ENCODE results near the gene RASGEF1B. TPM values are rescaled to one million over a fixed set of nuclear protein-coding genes. Genes with fewer than 3 reads are reported as not detected.
A peak's percentile ranks its signal among the peaks of the same experiment; 100 is the strongest.

Gene RASGEF1B
- total RNA-seq, 2 donors from 2014 or later = 7.8 to 24.5 TPM

DNA sequence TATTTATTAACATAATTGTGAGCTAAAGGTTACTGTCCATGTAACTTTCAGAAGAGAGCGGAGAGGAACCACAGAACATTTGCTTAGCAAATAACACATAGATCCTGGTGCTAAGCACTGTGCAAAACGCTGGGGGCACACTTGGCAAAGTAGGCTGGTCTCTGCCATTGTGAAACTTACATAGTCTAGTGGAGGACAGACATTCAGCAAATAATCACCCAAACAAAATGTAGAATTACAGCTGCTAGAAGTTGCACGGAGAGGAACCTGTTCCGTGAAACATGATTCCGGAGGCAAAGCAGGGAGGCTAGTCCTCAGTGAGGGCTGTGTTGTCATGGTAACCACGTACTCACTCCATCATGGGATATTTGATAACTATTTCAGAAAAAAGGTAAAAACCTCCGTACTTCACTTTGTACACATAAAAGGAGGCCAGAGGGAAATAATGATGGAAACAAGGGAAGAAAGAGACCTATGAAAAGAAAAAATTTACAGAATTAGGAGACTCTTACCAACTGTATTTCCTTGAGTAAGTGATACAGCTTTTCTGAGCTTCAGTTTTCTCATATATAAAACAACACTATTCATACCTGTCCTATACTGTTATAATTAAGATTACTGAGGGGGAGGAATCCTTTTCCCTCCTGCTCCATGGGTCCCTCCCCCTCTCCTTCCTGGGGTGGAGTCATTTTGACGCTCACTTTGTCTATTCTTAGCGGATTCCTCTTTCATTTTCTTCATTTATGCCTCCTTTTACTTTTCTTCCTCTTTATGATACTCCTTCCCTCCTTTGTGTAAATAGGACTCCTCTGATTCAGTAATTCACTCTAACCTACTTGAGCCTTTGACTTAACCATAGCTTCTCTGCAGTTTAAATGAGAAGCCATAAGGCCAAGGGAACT is 825 bp upstream of the RASGEF1B start:
- Histone ChIP-seq H3K9ac (ENCODE audit: low read depth in 2 of 2, low read length in 2 of 2) (peak overlapping the region; percentile 58 to 73), H3K4me3 (peak overlapping the region; percentile 82), H3K9me3 (no peaks in the 10 kb centered on the region), H3K36me3 (no peaks in the 10 kb centered on the region), H3K27me3 (no peaks in the 10 kb centered on the region), H3K27ac (peak overlapping the region; percentile 98), H3K4me1 (peaks cover 6% of the 10 kb centered on the region)
- TF ChIP-seq, protein P1, sequence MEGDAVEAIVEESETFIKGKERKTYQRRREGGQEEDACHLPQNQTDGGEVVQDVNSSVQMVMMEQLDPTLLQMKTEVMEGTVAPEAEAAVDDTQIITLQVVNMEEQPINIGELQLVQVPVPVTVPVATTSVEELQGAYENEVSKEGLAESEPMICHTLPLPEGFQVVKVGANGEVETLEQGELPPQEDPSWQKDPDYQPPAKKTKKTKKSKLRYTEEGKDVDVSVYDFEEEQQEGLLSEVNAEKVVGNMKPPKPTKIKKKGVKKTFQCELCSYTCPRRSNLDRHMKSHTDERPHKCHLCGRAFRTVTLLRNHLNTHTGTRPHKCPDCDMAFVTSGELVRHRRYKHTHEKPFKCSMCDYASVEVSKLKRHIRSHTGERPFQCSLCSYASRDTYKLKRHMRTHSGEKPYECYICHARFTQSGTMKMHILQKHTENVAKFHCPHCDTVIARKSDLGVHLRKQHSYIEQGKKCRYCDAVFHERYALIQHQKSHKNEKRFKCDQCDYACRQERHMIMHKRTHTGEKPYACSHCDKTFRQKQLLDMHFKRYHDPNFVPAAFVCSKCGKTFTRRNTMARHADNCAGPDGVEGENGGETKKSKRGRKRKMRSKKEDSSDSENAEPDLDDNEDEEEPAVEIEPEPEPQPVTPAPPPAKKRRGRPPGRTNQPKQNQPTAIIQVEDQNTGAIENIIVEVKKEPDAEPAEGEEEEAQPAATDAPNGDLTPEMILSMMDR (IDR thresholded peaks at IDR 0.05) = no peak
- intact Hi-C loops (cut with DNase I) = loop anchor here (10.0 kb wide), 1 partner anchor 92 kb away; no protein-coding TSS in a partner anchor
- DNase-seq = no peak

DNA sequence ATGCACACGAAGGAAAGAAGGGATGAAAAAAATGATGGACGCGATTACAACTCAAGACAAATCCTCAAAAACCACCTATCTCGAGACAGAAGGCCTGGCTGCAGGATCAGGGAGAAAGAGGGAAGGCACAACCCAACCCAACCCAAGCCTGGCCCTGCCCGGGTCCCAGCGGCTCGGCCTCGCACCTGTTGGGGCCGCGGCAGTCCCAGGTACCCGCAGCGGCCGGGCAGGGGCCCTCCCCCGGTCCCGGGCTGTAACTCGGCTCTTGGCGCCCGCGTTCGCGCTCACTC is 464 bp downstream of the RASGEF1B start:
- Histone ChIP-seq H3K27me3 (no peaks in the 10 kb centered on the region), H3K9me3 (no peaks in the 10 kb centered on the region), H3K9ac (ENCODE audit: low read depth in 2 of 2, low read length in 2 of 2) (peak overlapping the region; percentile 94 to 99), H3K36me3 (no peaks in the 10 kb centered on the region), H3K27ac (peak overlapping the region; percentile 98), H3K4me1 (peaks cover 6% of the 10 kb centered on the region), H3K4me3 (peak overlapping the region; percentile 82)
- no peak for DNase-seq
- intact Hi-C loops (cut with DNase I) = loop anchor here (10.0 kb wide), 1 partner anchor 94 kb away; no protein-coding TSS in a partner anchor
- TF ChIP-seq, protein P1 (IDR thresholded peaks at IDR 0.05) = no peak

DNA sequence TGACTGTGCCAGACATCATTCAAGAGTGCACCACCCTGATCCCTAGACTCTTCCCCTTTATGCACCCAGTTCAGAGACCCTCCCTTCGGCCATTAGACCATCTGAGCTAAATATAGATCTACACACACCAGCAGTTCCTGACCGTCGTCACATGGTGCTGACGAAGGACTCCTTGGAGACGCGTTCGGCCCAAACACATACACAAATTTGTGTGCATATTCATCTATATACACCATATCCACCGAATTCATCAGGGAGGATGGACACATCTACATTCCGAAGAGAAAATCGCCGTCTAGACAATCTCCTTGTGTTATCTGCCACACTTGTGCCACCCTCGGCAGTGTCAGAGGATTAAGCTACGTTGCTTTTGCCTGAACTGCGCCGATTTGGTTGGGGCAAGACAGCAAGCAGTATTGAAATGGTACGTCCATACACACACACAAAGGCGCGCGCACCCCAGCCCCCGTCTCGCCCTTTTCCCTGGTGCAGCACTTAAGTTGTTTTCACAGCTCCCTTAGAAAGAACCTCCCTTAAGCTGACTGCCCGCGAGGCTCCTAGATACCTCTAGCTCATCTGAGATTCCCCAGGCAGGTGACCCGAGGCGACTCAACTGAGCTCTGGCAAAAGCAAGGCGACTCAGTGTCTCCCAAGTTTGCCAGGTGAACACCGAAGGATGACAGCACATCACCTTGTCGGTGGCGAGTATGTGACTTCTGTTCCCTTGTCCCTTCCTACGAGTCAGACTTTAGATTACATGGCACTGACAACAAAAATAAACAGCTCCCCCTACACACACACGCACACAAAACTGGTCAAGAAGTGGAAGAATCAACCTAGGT is 1.0 kb downstream of the RASGEF1B start:
- intact Hi-C loops (cut with DNase I) = loop anchor here (10.0 kb wide), 1 partner anchor 94 kb away; no protein-coding TSS in a partner anchor
- DNase-seq = peak; percentile 68
- Histone ChIP-seq H3K4me1 (peaks cover 6% of the 10 kb centered on the region), H3K27me3 (no peaks in the 10 kb centered on the region), H3K9me3 (no peaks in the 10 kb centered on the region), H3K36me3 (no peaks in the 10 kb centered on the region), H3K4me3 (peak overlapping the region; percentile 82), H3K27ac (peak overlapping the region; percentile 98), H3K9ac (ENCODE audit: low read depth in 2 of 2, low read length in 2 of 2) (peak overlapping the region; percentile 94 to 99)
- TF ChIP-seq, protein P1 (IDR thresholded peaks at IDR 0.05) = no peak

DNA sequence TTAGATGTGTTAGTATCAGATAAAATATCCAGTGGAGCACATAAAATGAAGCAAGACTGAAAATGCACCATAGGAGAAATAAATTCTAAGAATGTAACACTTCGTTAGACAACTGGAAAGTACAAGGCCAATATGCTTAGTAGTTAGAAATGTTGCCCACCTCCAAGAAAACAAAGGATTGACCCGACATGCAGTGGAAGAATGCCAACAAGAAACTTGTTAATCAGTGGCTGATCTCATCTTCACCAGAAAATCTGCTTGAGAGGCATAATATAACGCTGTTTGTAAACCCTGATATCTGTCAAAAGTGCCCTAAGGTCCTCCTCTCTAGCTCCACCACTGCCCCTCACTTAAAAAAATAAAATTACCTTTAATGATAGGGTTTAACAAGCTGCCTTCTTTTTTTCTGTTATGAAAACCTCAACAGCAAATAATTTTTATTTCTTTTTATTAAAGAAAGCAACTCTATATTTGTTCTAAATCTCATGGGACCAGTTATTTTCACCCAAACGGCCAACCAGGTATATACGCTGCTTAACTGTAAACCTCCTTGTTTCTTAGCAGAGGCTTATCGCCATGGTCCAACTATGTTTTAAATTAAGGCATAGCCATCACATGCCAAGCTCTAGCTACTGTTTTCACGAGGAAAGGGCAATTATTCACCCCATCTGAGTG is 1.8 kb downstream of the RASGEF1B start:
- no peak for DNase-seq
- intact Hi-C loops (cut with DNase I) = loop anchor here (5.0 to 10.0 kb wide), 3 partner anchors 95 to 805 kb away; no protein-coding TSS in a partner anchor
- Histone ChIP-seq H3K9me3 (no peaks in the 10 kb centered on the region), H3K36me3 (no peaks in the 10 kb centered on the region), H3K4me1 (peaks cover 6% of the 10 kb centered on the region), H3K27me3 (no peaks in the 10 kb centered on the region), H3K9ac (ENCODE audit: low read depth in 2 of 2, low read length in 2 of 2) (peak overlapping the region; percentile 94 to 99), H3K27ac (peak overlapping the region; percentile 98), H3K4me3 (peak overlapping the region; percentile 82)
- TF ChIP-seq, protein P1 (IDR thresholded peaks at IDR 0.05) = no peak

DNA sequence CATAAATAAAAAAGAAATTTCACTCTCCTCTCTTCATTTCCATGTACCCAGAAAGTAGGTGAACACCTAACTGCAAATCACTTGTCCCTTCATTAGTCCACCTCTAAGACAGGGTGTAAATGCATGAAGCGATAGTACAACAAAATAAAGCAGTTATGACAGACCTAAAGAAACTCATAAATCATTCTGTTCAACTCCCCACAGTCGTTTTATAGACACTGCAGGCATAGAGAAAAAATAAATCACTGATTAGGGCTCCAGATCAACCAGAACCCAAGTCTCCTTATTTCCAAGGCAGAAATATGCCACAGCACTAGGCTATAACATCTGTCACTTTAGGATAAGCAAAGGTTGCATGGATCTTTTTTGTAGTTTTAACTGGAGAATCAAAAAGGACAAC is 3.0 kb downstream of the RASGEF1B start:
- Histone ChIP-seq H3K4me1 (peaks cover 6% of the 10 kb centered on the region), H3K9me3 (no peaks in the 10 kb centered on the region), H3K27ac (peak overlapping the region; percentile 2), H3K27me3 (no peaks in the 10 kb centered on the region), H3K9ac (ENCODE audit: low read depth in 2 of 2, low read length in 2 of 2) (peak overlapping the region in 1 of 2 donors; percentile 32), H3K4me3 (no peak overlapping the region), H3K36me3 (no peaks in the 10 kb centered on the region)
- TF ChIP-seq, protein P1 (IDR thresholded peaks at IDR 0.05) = no peak
- DNase-seq = no peak
- intact Hi-C loops (cut with DNase I) = loop anchor here (5.0 to 10.0 kb wide), 2 partner anchors 374 to 806 kb away; no protein-coding TSS in a partner anchor
